ENCODE results near the gene ATP1B3. TPM values are rescaled to one million over a fixed set of nuclear protein-coding genes. Genes with fewer than 3 reads are reported as not detected.
"Not testable (repeated sequence)": the region's sequence is repeated elsewhere in the genome, so short reads cannot be mapped to it uniquely, and the experiment has no call there.

Gene ATP1B3
- polyA plus RNA-seq, 1 experiment: 59.7 TPM

- Histone ChIP-seq H3K27me3 (ENCODE audit: control insufficient read depth, insufficient read depth, low read length) (no peaks in the 10 kb centered on the region), H3K36me3 (ENCODE audit: control insufficient read depth, insufficient read depth, low read length) (peaks cover 2% of the 10 kb centered on the region), H3K4me3 (ENCODE audit: low read depth, low read length) (no peak overlapping the region)
- no peak for TF ChIP-seq CTCF (IDR thresholded peaks at IDR 0.05; ENCODE audit: insufficient read depth, low read depth, low read length)
- POLR2A ChIA-PET: no interaction called here
- no peak for DNase-seq (ENCODE audit: low read depth)
- CTCF ChIA-PET: interaction anchor here (0.9 to 1.9 kb wide), 6 partner anchors 8 to 334 kb away, joined by 3 to 8 read pairs (median 4); no protein-coding TSS in a partner anchor
Measured at GRCh38 chr3:141914311-141914710, 37.9 kb downstream of the ATP1B3 start.

- ChIA-PET CTCF (interaction anchor here (0.9 to 1.3 kb wide), 4 partner anchors 9 to 339 kb away, joined by 4 to 6 read pairs (median 4); no protein-coding TSS in a partner anchor), POLR2A (no interaction called here)
- no peak for TF ChIP-seq CTCF (IDR thresholded peaks at IDR 0.05; ENCODE audit: insufficient read depth, low read depth, low read length)
- no peak for DNase-seq (ENCODE audit: low read depth)
- Histone ChIP-seq H3K4me3 (ENCODE audit: low read depth, low read length) (no peak overlapping the region), H3K36me3 (ENCODE audit: control insufficient read depth, insufficient read depth, low read length) (peaks cover under 1% of the 10 kb centered on the region; the same call in 1 of the 2 replicates), H3K27me3 (ENCODE audit: control insufficient read depth, insufficient read depth, low read length) (no peaks in the 10 kb centered on the region)
Measured at GRCh38 chr3:141915016-141915415, 38.6 kb downstream of the ATP1B3 start.

- POLR2A ChIA-PET: no interaction called here
- TF ChIP-seq CTCF (IDR thresholded peaks at IDR 0.05; ENCODE audit: insufficient read depth, low read depth, low read length): no peak
- peaks cover 1% of the 10 kb centered on the region; the same call in 1 of the 2 replicates for H3K36me3 ChIP-seq (ENCODE audit: control insufficient read depth, insufficient read depth, low read length)
- H3K27me3 ChIP-seq (ENCODE audit: control insufficient read depth, insufficient read depth, low read length): no peaks in the 10 kb centered on the region
- CTCF ChIA-PET: no interaction called here
- H3K4me3 ChIP-seq (ENCODE audit: low read depth, low read length): no peak overlapping the region
- DNase-seq (ENCODE audit: low read depth): no peak
Measured at GRCh38 chr3:141915766-141916165, 39.3 kb downstream of the ATP1B3 start.

GRCh38 chr3:141920701-141921100 is 44.3 kb downstream of the ATP1B3 start:
- TF ChIP-seq CTCF (IDR thresholded peaks at IDR 0.05; ENCODE audit: insufficient read depth, low read depth, low read length): no peak
- no peak for DNase-seq (ENCODE audit: low read depth)
- Histone ChIP-seq H3K27me3 (ENCODE audit: control insufficient read depth, insufficient read depth, low read length) (no peaks in the 10 kb centered on the region), H3K36me3 (ENCODE audit: control insufficient read depth, insufficient read depth, low read length) (peaks cover 3% of the 10 kb centered on the region), H3K4me3 (ENCODE audit: low read depth, low read length) (no peak overlapping the region)
- CTCF ChIA-PET: interaction anchor here (0.5 to 0.7 kb wide), 2 partner anchors 28 to 105 kb away, joined by 3 read pairs; no protein-coding TSS in a partner anchor
- POLR2A ChIA-PET: no interaction called here

- ChIA-PET POLR2A (no interaction called here), CTCF (no interaction called here)
- Histone ChIP-seq H3K36me3 (ENCODE audit: control insufficient read depth, insufficient read depth, low read length) (peaks cover 3% of the 10 kb centered on the region), H3K4me3 (ENCODE audit: low read depth, low read length) (no peak overlapping the region), H3K27me3 (ENCODE audit: control insufficient read depth, insufficient read depth, low read length) (no peaks in the 10 kb centered on the region)
- no peak for TF ChIP-seq CTCF (IDR thresholded peaks at IDR 0.05; ENCODE audit: insufficient read depth, low read depth, low read length)
- DNase-seq (ENCODE audit: low read depth): no peak
Measured at GRCh38 chr3:141921316-141921715, 44.9 kb downstream of the ATP1B3 start.

- ChIA-PET CTCF (interaction anchor here (1.6 kb wide), 1 partner anchor 15 kb away, joined by 3 read pairs; no protein-coding TSS in a partner anchor), POLR2A (interaction anchor here (0.6 kb wide), 1 partner anchor 188 kb away, joined by 3 read pairs; the partner anchor contains the start of gene RNF7)
- DNase-seq (ENCODE audit: low read depth); H3K4me3 ChIP-seq (ENCODE audit: low read depth, low read length); H3K27me3 ChIP-seq (ENCODE audit: control insufficient read depth, insufficient read depth, low read length); H3K36me3 ChIP-seq (ENCODE audit: control insufficient read depth, insufficient read depth, low read length): not testable (repeated sequence)
Measured at GRCh38 chr3:141925677-141926076, 49.2 kb downstream of the ATP1B3 start.
